IMR-90 (cell line): Measurements from ENCODE around the gene SNX32. TPM values are rescaled to one million over a fixed set of nuclear protein-coding genes. Genes with fewer than 3 reads are reported as not detected.
A peak's percentile ranks its signal among the peaks of the same experiment; 100 is the strongest.

ENCODE experiments used
- ATAC-seq: fragments of 200-7000 bp; cut with Tn5 transposase; 2 replicates; pipeline ENCODE4 v1.9.1; 2020; ENCODE audit warnings: low read depth, mild to moderate bottlenecking, moderate library complexity
- BruUV-seq: library from RNA; stranded (reverse); fragments of 400-500 nt; replicated peaks from 2 replicates; lab custom pipeline; 2021; lab: Mats Ljungman, UMichigan
- CTCF ChIA-PET: fragments of 300-600 bp; formaldehyde crosslinking; extraction: SDS; loops from one replicate; lab custom pipeline; 2021; ENCODE audit warnings: antibody characterized with exemption; lab: Yijun Ruan, JAX
- POLR2A ChIA-PET: fragments of 300-600 bp; sonication (Branson Sonifier 250); formaldehyde crosslinking; loops from one replicate; lab custom pipeline; 2022; ENCODE audit warnings: antibody characterized with exemption; ENCODE audit not compliant: unreplicated experiment; lab: Charles Lee
- DNase-seq: peaks from one replicate; pipeline ENCODE4 v3.0.0; 2013
- H2AFZ ChIP-seq: replicated peaks from 2 replicates; pipeline ENCODE3; 2013; ENCODE audit warnings: low read length, mild to moderate bottlenecking; ENCODE audit not compliant: poor library complexity
- H2AK5ac ChIP-seq: 2 replicates; pipeline ENCODE4 v1.6.1; 2013; ENCODE audit warnings: low read depth, low read length, inconsistent platforms
- H2AK9ac ChIP-seq: replicated peaks from 2 replicates; pipeline ENCODE3; 2013; ENCODE audit warnings: mild to moderate bottlenecking, low read depth, low read length, moderate library complexity; ENCODE audit not compliant: poor library complexity
- H2BK120ac ChIP-seq: 2 replicates; pipeline ENCODE4 v1.6.1; 2013; ENCODE audit warnings: low read depth, low read length, inconsistent platforms
- H2BK15ac ChIP-seq: 3 replicates; pipeline ENCODE4 v1.6.1; 2013; ENCODE audit warnings: low read depth, low read length, inconsistent platforms
- H2BK20ac ChIP-seq: 2 replicates; pipeline ENCODE4 v1.6.1; 2013; ENCODE audit warnings: low read depth, mild to moderate bottlenecking, inconsistent platforms, low read length, moderate library complexity
- H2BK5ac ChIP-seq: 2 replicates; pipeline ENCODE4 v1.6.1; 2013; ENCODE audit warnings: mild to moderate bottlenecking, low read depth, low read length, inconsistent platforms; ENCODE audit not compliant: poor library complexity, severe bottlenecking
- H3K14ac ChIP-seq: replicated peaks from 2 replicates; pipeline ENCODE4 v1.6.1; 2013; ENCODE audit warnings: low read depth, low read length, inconsistent platforms
- H3K18ac ChIP-seq: 2 replicates; pipeline ENCODE4 v1.6.1; 2013; ENCODE audit warnings: low read depth, low read length, control low read depth
- H3K23ac ChIP-seq: 2 replicates; pipeline ENCODE4 v1.6.1; 2013; ENCODE audit warnings: low read depth, low read length, inconsistent platforms
- H3K27ac ChIP-seq: 2 replicates; pipeline ENCODE4 v1.5.1; 2013; ENCODE audit warnings: mild to moderate bottlenecking, control low read depth, low read length; ENCODE audit not compliant: insufficient read depth
- H3K27me3 ChIP-seq: 2 replicates; pipeline ENCODE4 v1.6.1; 2013; ENCODE audit warnings: low read length; ENCODE audit not compliant: control insufficient read depth, insufficient read depth
- H3K36me3 ChIP-seq: 2 replicates; pipeline ENCODE4 v1.6.1; 2013; ENCODE audit warnings: low read length, mixed read lengths; ENCODE audit not compliant: control insufficient read depth, insufficient read depth
- H3K4ac ChIP-seq: 2 replicates; pipeline ENCODE4 v1.6.1; 2013; ENCODE audit warnings: low read depth, low read length, inconsistent platforms
- H3K4me1 ChIP-seq: 2 replicates; pipeline ENCODE4 v1.6.1; 2013; ENCODE audit warnings: low read length, mixed read lengths; ENCODE audit not compliant: control insufficient read depth, insufficient read depth
- H3K4me2 ChIP-seq: 2 replicates; pipeline ENCODE4 v1.6.1; 2013; ENCODE audit warnings: low read depth, mild to moderate bottlenecking, control low read depth, low read length, moderate library complexity
- H3K4me3 ChIP-seq: 2 replicates; pipeline ENCODE4 v1.5.1; 2013; ENCODE audit warnings: low read depth, mild to moderate bottlenecking, control low read depth, low read length, moderate library complexity; ENCODE audit not compliant: insufficient read depth
- H3K56ac ChIP-seq: 2 replicates; pipeline ENCODE4 v1.6.1; 2013; ENCODE audit warnings: low read length, inconsistent platforms; ENCODE audit not compliant: insufficient read depth; ENCODE audit errors: extremely low read depth
- H3K79me1 ChIP-seq, 2 experiments: 2 replicates each; pipeline ENCODE4 v1.6.1; 2013; ENCODE audit warnings: low read length in 2 of 2, inconsistent platforms in 1 of 2, low read depth in 1 of 2
- H3K9ac ChIP-seq: 2 replicates; pipeline ENCODE4 v1.6.1; 2013; ENCODE audit warnings: low read depth, low read length, control low read depth
- H3K9me1 ChIP-seq: 2 replicates; pipeline ENCODE4 v1.6.1; 2013; ENCODE audit warnings: low read length, inconsistent platforms; ENCODE audit not compliant: insufficient read depth
- H3K9me3 ChIP-seq: 2 replicates; pipeline ENCODE4 v1.6.1; 2013; ENCODE audit warnings: low read length; ENCODE audit not compliant: control insufficient read depth, insufficient read depth
- H4K20me1 ChIP-seq: 2 replicates; pipeline ENCODE4 v1.6.1; 2013; ENCODE audit warnings: low read length, inconsistent platforms; ENCODE audit not compliant: insufficient read depth
- H4K5ac ChIP-seq: 2 replicates; pipeline ENCODE4 v1.6.1; 2013; ENCODE audit warnings: mild to moderate bottlenecking, low read depth, low read length, control low read depth
- H4K8ac ChIP-seq, 2 experiments: 2 replicates each; pipeline ENCODE4 v1.6.1; 2013; ENCODE audit warnings: low read depth in 2 of 2, low read length in 2 of 2, control low read depth in 1 of 2, inconsistent platforms in 1 of 2
- H4K91ac ChIP-seq: 2 replicates; pipeline ENCODE4 v1.6.1; 2013; ENCODE audit warnings: low read depth, low read length, inconsistent platforms; ENCODE audit not compliant: insufficient read depth
- BHLHE40 ChIP-seq: fragments of 150-350 bp; IDR thresholded peaks from 2 replicates; pipeline ENCODE4 v1.6.1; 2016; ENCODE audit warnings: mild to moderate bottlenecking, low read depth, low read length
- CTCF ChIP-seq: conservative IDR thresholded peaks from 2 replicates; pipeline ENCODE4 v1.5.1; 2012; ENCODE audit warnings: mild to moderate bottlenecking, low read depth, low read length, improper control_type of control experiment
- ELK1 ChIP-seq: fragments of 150-350 bp; IDR thresholded peaks from 2 replicates; pipeline ENCODE4 v1.6.1; 2016; ENCODE audit warnings: low read depth, mild to moderate bottlenecking, low read length, moderate library complexity, borderline replicate concordance
- FOS ChIP-seq: fragments of 150-350 bp; IDR thresholded peaks from 2 replicates; pipeline ENCODE4 v1.6.1; 2016; ENCODE audit warnings: low read depth, low read length
- MAZ ChIP-seq: IDR thresholded peaks from 2 replicates; pipeline ENCODE4 v1.6.1; 2012; ENCODE audit warnings: low read depth, mild to moderate bottlenecking, low read length, improper control_type of control experiment, moderate library complexity, borderline replicate concordance
- NFE2L2 ChIP-seq: fragments of 150-350 bp; IDR thresholded peaks from 2 replicates; pipeline ENCODE4 v1.6.1; 2016; ENCODE audit warnings: low read depth, mild to moderate bottlenecking, low read length
- POLR2A ChIP-seq: IDR thresholded peaks from 2 replicates; pipeline ENCODE4 v1.6.1; 2012; ENCODE audit warnings: mild to moderate bottlenecking, low read depth, low read length
- RFX5 ChIP-seq: IDR thresholded peaks from 2 replicates; pipeline ENCODE4 v1.8.0; 2012; ENCODE audit warnings: low read depth, mild to moderate bottlenecking, low read length, moderate library complexity
- USF2 ChIP-seq: fragments of 150-350 bp; IDR thresholded peaks from 2 replicates; pipeline ENCODE4 v1.6.1; 2017; ENCODE audit warnings: mild to moderate bottlenecking, antibody characterized with exemption, low read length, low read depth
- WGBS, 2 experiments: methylation state at CpG; one replicate each; pipeline versions ENCODE4 v1.1.5 to v1.1.7; 2013; ENCODE audit warnings: missing lambda C conversion rate in 2 of 2; ENCODE audit not compliant: insufficient read length in 1 of 2; ENCODE audit errors: extremely low coverage in 2 of 2; 5-methylcytosine and 5-hydroxymethylcytosine counted together
- dilution Hi-C: fragments of 300-500 bp; cut with HindIII; formaldehyde crosslinking; loops from one replicate; pipeline ENCODE4 v1.14.3; 2018; ENCODE audit warnings: low sequenced_read_pairs; ENCODE audit not compliant: unreplicated experiment
- in situ Hi-C: fragments of 300-500 bp; cut with MboI; formaldehyde crosslinking; loops from 3 replicates; pipeline ENCODE4 v1.14.3; 2019; ENCODE audit warnings: low sequenced_read_pairs, inconsistent platforms, mixed read lengths
- intact Hi-C: fragments of 100-400 bp; cut with micrococcal nuclease; formaldehyde crosslinking; loops from 2 replicates; pipeline ENCODE4 v1.10.0; 2022
- polyA plus RNA-seq, 3 experiments: library from polyadenylated mRNA; depleted of rRNA; stranded (reverse); fragments of >200 nt; gene quantifications; 2 replicates each; pipeline ENCODE4 v1.2.3, GENCODE V29; 2012; ENCODE audit warnings: low replicate concordance in 1 of 3
- total RNA-seq: library from RNA; depleted of rRNA; stranded (reverse); fragments of >200 nt; gene quantifications from 2 replicates; pipeline ENCODE4 v1.2.3, GENCODE V29; 2012

SNX32 gene
- total and polyA plus RNA-seq, 2 of the 4 experiments (the other 2 are of a cell fraction): 0.36 to 0.79 TPM

- TF ChIP-seq CTCF: no peak
- no peak for TF ChIP-seq MAZ
- TF ChIP-seq NFE2L2: no peak
- no peak for TF ChIP-seq POLR2A
Observed at GRCh38 chr11:65802841-65803240, 30.9 kb upstream of the SNX32 start (continued).

- dilution Hi-C loops: no loop called here
- H2BK5ac ChIP-seq: no peak overlapping the region
- no peak overlapping the region for H3K23ac ChIP-seq
- no peak for DNase-seq
- H3K9me1 ChIP-seq: no peaks in the 10 kb centered on the region
- ChIA-PET POLR2A (no interaction called here), CTCF (no interaction called here)
- H3K4me2 ChIP-seq: no peak overlapping the region
- no peak overlapping the region for H2BK120ac ChIP-seq
- H2BK15ac ChIP-seq: no peak overlapping the region
- no peaks in the 10 kb centered on the region for H4K20me1 ChIP-seq
- H3K4me3 ChIP-seq: no peak overlapping the region
- no TSS peak for BruUV-seq
- no peak overlapping the region for H3K56ac ChIP-seq
- no peak overlapping the region for H3K9ac ChIP-seq
- no peak overlapping the region for H4K8ac ChIP-seq
- H2AK9ac ChIP-seq: peak overlapping the region; percentile 24
- H4K91ac ChIP-seq: no peak overlapping the region
- whole genome bisulfite sequencing, 2 experiments: 70% methylated on average over 2 of the region's 21 CpGs; no CpG with 5 or more reads in 1 of the 2 experiments
- H3K36me3 ChIP-seq: no peaks in the 10 kb centered on the region
- H2AK5ac ChIP-seq: no peak overlapping the region
- intact Hi-C loops: no loop called here
- no peak overlapping the region for H4K5ac ChIP-seq
- no peak overlapping the region for H2AFZ ChIP-seq
- H3K18ac ChIP-seq: no peak overlapping the region
- ATAC-seq: no peak
- H3K9me3 ChIP-seq: no peaks in the 10 kb centered on the region
- in situ Hi-C loops: no loop called here
- H2BK20ac ChIP-seq: no peak overlapping the region
- no peak overlapping the region for H3K4ac ChIP-seq
- no peak overlapping the region for H3K14ac ChIP-seq
- H3K27ac ChIP-seq: no peak overlapping the region
- H3K79me1 ChIP-seq: no peaks in the 10 kb centered on the region
- H3K27me3 ChIP-seq: peaks cover 44% of the 10 kb centered on the region
- H3K4me1 ChIP-seq: no peaks in the 10 kb centered on the region
- no peak for TF ChIP-seq ELK1
- no peak for TF ChIP-seq BHLHE40
- TF ChIP-seq POLR2A: no peak
- TF ChIP-seq FOS: no peak
- no peak for TF ChIP-seq RFX5
- no peak for TF ChIP-seq MAZ
- TF ChIP-seq USF2: no peak
- TF ChIP-seq CTCF: no peak
Observed at GRCh38 chr11:65803797-65804492, 29.8 kb upstream of the SNX32 start.
